H1 (cell line): ENCODE results near the gene RAB11A. TPM values are rescaled to one million over a fixed set of nuclear protein-coding genes. Genes with fewer than 3 reads are reported as not detected.

Source experiments
- CTCF ChIA-PET: fragments of 300-600 bp; sonication (Branson Sonifier 250); formaldehyde crosslinking; loops from one replicate; lab custom pipeline; 2021; ENCODE audit not compliant: partially characterized antibody; lab: Charles Lee
- POLR2A ChIA-PET: fragments of 300-600 bp; sonication (Branson Sonifier 250); formaldehyde crosslinking; loops from one replicate; lab custom pipeline; 2021; ENCODE audit warnings: inconsistent platforms; ENCODE audit not compliant: partially characterized antibody; lab: Charles Lee
- DNase-seq, 2 experiments: peaks; one replicate each; pipeline versions ENCODE4 v3.0.0 to v3.0.0-alpha.2; 2010 to 2022; ENCODE audit warnings: low spot score in 2 of 2, low read depth in 1 of 2, mixed read lengths in 1 of 2
- FAIRE-seq: peaks from 2 replicates; lab custom pipeline; 2011; peaks lifted over from hg19 to GRCh38; lab: Jason Lieb, UNC
- H2AFZ ChIP-seq: 2 replicates; pipeline ENCODE4 v1.8.1; 2012; ENCODE audit warnings: low read length, inconsistent platforms
- H2AK5ac ChIP-seq: 2 replicates; pipeline ENCODE4 v1.6.1; 2013; ENCODE audit warnings: low read depth, low read length
- H2BK120ac ChIP-seq: replicated peaks from 2 replicates; pipeline ENCODE3; 2013; ENCODE audit warnings: low read depth, low read length, inconsistent platforms
- H2BK12ac ChIP-seq: 2 replicates; pipeline ENCODE4 v1.6.1; 2013; ENCODE audit warnings: low read depth, low read length
- H2BK15ac ChIP-seq: 2 replicates; pipeline ENCODE4 v1.6.1; 2013; ENCODE audit warnings: low read length
- H2BK20ac ChIP-seq: 2 replicates; pipeline ENCODE4 v1.6.1; 2013; ENCODE audit warnings: low read length
- H2BK5ac ChIP-seq: 2 replicates; pipeline ENCODE4 v1.6.1; 2013; ENCODE audit warnings: low read depth, low read length
- H3K14ac ChIP-seq: 2 replicates; pipeline ENCODE4 v1.6.1; 2013; ENCODE audit warnings: inconsistent platforms; ENCODE audit not compliant: insufficient read length
- H3K18ac ChIP-seq: 2 replicates; pipeline ENCODE4 v1.6.1; 2013; ENCODE audit warnings: low read length; ENCODE audit errors: extremely low read depth
- H3K23ac ChIP-seq: 2 replicates; pipeline ENCODE4 v1.6.1; 2013; ENCODE audit warnings: inconsistent platforms; ENCODE audit not compliant: insufficient read length
- H3K23me2 ChIP-seq: 2 replicates; pipeline ENCODE4 v1.6.1; 2013; ENCODE audit warnings: low read depth, low read length
- H3K27ac ChIP-seq: 2 replicates; pipeline ENCODE4 v1.6.1; 2011; ENCODE audit warnings: low read depth, low read length, inconsistent platforms
- H3K27me3 ChIP-seq, 4 experiments: replicated peaks in 1 of 4; 1 replicate in 1 of 4; 2 replicates in 3 of 4; pipeline versions ENCODE4 v1.6.1 to v1.8.1; 2011 to 2013; ENCODE audit warnings: low read length in 3 of 4, mild to moderate bottlenecking in 3 of 4, inconsistent platforms in 2 of 4, mixed read lengths in 2 of 4, moderate library complexity in 1 of 4; ENCODE audit not compliant: control insufficient read depth in 3 of 4, insufficient read depth in 3 of 4; ENCODE audit errors: extremely low read depth in 1 of 4
- H3K36me3 ChIP-seq, 4 experiments: 2 replicates each; pipeline versions ENCODE4 v1.6.1 to v1.8.1; 2011 to 2013; ENCODE audit warnings: mild to moderate bottlenecking in 4 of 4, low read length in 3 of 4, moderate library complexity in 2 of 4, control low read depth in 1 of 4, inconsistent platforms in 1 of 4; ENCODE audit not compliant: insufficient read depth in 4 of 4, control insufficient read depth in 2 of 4
- H3K4ac ChIP-seq: replicated peaks from 2 replicates; pipeline ENCODE3; 2013; ENCODE audit warnings: low read length, low read depth, mixed read lengths, inconsistent platforms; ENCODE audit not compliant: insufficient read length
- H3K4me1 ChIP-seq, 4 experiments: replicated peaks in 1 of 4; 1 replicate in 1 of 4; 2 replicates in 3 of 4; pipeline versions ENCODE4 v1.6.1 to v1.8.1; 2011 to 2013; ENCODE audit warnings: low read length in 3 of 4, inconsistent platforms in 2 of 4, mixed read lengths in 1 of 4; ENCODE audit not compliant: insufficient read depth in 4 of 4, control insufficient read depth in 3 of 4
- H3K4me2 ChIP-seq, 2 experiments: 2 replicates each; pipeline versions ENCODE4 v1.6.1 to v1.8.1; 2011 to 2013; ENCODE audit warnings: low read depth in 2 of 2, low read length in 2 of 2, control low read depth in 1 of 2, inconsistent platforms in 1 of 2, mild to moderate bottlenecking in 1 of 2; ENCODE audit not compliant: insufficient read depth in 1 of 2
- H3K4me3 ChIP-seq, 4 experiments: fragments of 200-600, 300-600 bp in 1 of 4; sonication (generic), shearing (Covaris generic), sonication (Bioruptor Twin) in 1 of 4; 2 replicates each; pipeline versions ENCODE4 v1.5.1 to v1.8.1; 2011 to 2016; ENCODE audit warnings: low read length in 4 of 4, low read depth in 3 of 4, control low read depth in 2 of 4, inconsistent platforms in 2 of 4, mild to moderate bottlenecking in 2 of 4, mixed read lengths in 1 of 4, moderate library complexity in 1 of 4; ENCODE audit not compliant: insufficient read depth in 2 of 4; ENCODE audit errors: extremely low read depth in 1 of 4
- H3K56ac ChIP-seq: replicated peaks from 2 replicates; pipeline ENCODE3; 2013; ENCODE audit warnings: low read depth, mild to moderate bottlenecking, mixed read lengths, low read length, inconsistent platforms; ENCODE audit not compliant: insufficient read length
- H3K79me1 ChIP-seq: 2 replicates; pipeline ENCODE4 v1.6.1; 2013; ENCODE audit warnings: low read depth, low read length, control low read depth
- H3K79me2 ChIP-seq, 2 experiments: 2 replicates each; pipeline versions ENCODE4 v1.6.1 to v1.8.1; 2012 to 2013; ENCODE audit warnings: low read length in 2 of 2, mild to moderate bottlenecking in 2 of 2, inconsistent platforms in 1 of 2; ENCODE audit not compliant: insufficient read depth in 2 of 2, control insufficient read depth in 1 of 2
- H3K9ac ChIP-seq, 4 experiments: replicated peaks in 1 of 4; 1 replicate in 1 of 4; 2 replicates in 3 of 4; pipeline versions ENCODE4 v1.6.1 to v1.8.1; 2011 to 2013; ENCODE audit warnings: low read depth in 3 of 4, low read length in 3 of 4, control low read depth in 2 of 4, mild to moderate bottlenecking in 2 of 4, moderate library complexity in 2 of 4, inconsistent platforms in 1 of 4; ENCODE audit errors: extremely low read depth in 1 of 4
- H3K9me3 ChIP-seq, 2 experiments: 2 replicates each; pipeline versions ENCODE4 v1.6.1 to v1.8.1; 2012 to 2013; ENCODE audit warnings: mild to moderate bottlenecking in 2 of 2, moderate library complexity in 2 of 2, control low read depth in 1 of 2, inconsistent platforms in 1 of 2, low read depth in 1 of 2, low read length in 1 of 2, mixed read lengths in 1 of 2; ENCODE audit not compliant: insufficient read depth in 2 of 2
- H4K20me1 ChIP-seq, 2 experiments: replicated peaks in 1 of 2; 2 replicates each; pipeline versions ENCODE3 to v1.8.1; 2011 to 2013; ENCODE audit warnings: inconsistent platforms in 2 of 2, low read length in 2 of 2, mild to moderate bottlenecking in 1 of 2; ENCODE audit not compliant: insufficient read depth in 2 of 2, control insufficient read depth in 1 of 2
- H4K5ac ChIP-seq: 2 replicates; pipeline ENCODE4 v1.6.1; 2013; ENCODE audit warnings: low read length, low read depth, mixed read lengths, inconsistent platforms; ENCODE audit not compliant: insufficient read length
- H4K8ac ChIP-seq: 2 replicates; pipeline ENCODE4 v1.8.0; 2013; ENCODE audit warnings: mild to moderate bottlenecking, moderate library complexity, low read length, inconsistent platforms; ENCODE audit not compliant: insufficient read depth; ENCODE audit errors: extremely low read depth
- H4K91ac ChIP-seq: replicated peaks from 2 replicates; pipeline ENCODE3; 2013; ENCODE audit warnings: low read length, mixed read lengths, inconsistent platforms; ENCODE audit not compliant: insufficient read length
- BCL11A ChIP-seq, 2 experiments: IDR thresholded peaks; one replicate each; pipeline ENCODE4 v1.6.1; 2011; ENCODE audit warnings: low read depth in 2 of 2, low read length in 2 of 2, mild to moderate bottlenecking in 2 of 2
- CBX5 ChIP-seq: fragments of 300-800, 300-1000 bp; sonication (generic); IDR thresholded peaks from 2 replicates; pipeline ENCODE4 v1.7.1; 2016; ENCODE audit warnings: antibody characterized with exemption, low read length, low read depth
- MAFK ChIP-seq: IDR thresholded peaks from 2 replicates; pipeline ENCODE4 v1.6.1; 2012; ENCODE audit warnings: low read depth, mild to moderate bottlenecking, improper control_type of control experiment, low read length
- RFX5 ChIP-seq: IDR thresholded peaks from 2 replicates; pipeline ENCODE4 v1.6.1; 2011; ENCODE audit warnings: low read depth, low read length, improper control_type of control experiment, borderline replicate concordance
- polyA plus RNA-seq, 7 experiments: library from polyadenylated mRNA; depleted of rRNA in 3 of 7; stranded (reverse) in 5 of 7; unstranded in 2 of 7; fragments of >200 nt in 5 of 7; fragments of 200-250 nt in 2 of 7; gene quantifications; 1 replicate in 5 of 7; 2 replicates in 1 of 7; 4 replicates in 1 of 7; pipeline versions ENCODE4 v1.2.1 to v1.2.3, GENCODE V29; 2011 to 2013; ENCODE audit warnings: missing spikeins in 2 of 7, mixed read lengths in 2 of 7
- small RNA-seq: library from polyadenylated mRNA; stranded (forward); fragments of <200 nt; extraction: miRNeasy Mini kit (QIAGEN cat#:217004); gene quantifications from one replicate; pipeline ENCODE3, GENCODE V24; 2013; ENCODE audit not compliant: insufficient read depth
- total RNA-seq: library from RNA; stranded (reverse); fragmentation: NEBNext Ultra II Directional; extraction: Animal tissue kit (Norgen Biotek cat#: 25700); gene quantifications from 2 replicates; pipeline ENCODE4 v1.2.1, GENCODE V29; 2021

Gene RAB11A
- total and polyA plus RNA-seq, 2 of the 8 experiments (the other 6 are each of a cell fraction or from before 2014, with no cell fraction given): 211 to 254 TPM

GRCh38 chr15:65940618-65940909 is 71.3 kb downstream of the RAB11A start:
- no peaks in the 10 kb centered on the region for H3K27me3 ChIP-seq
- H3K4me2 ChIP-seq: no peak overlapping the region
- H3K79me1 ChIP-seq: no peaks in the 10 kb centered on the region
- no peak overlapping the region for H4K91ac ChIP-seq
- no peaks in the 10 kb centered on the region for H3K4me1 ChIP-seq
- no peak overlapping the region for H3K4ac ChIP-seq
- no peaks in the 10 kb centered on the region for H4K20me1 ChIP-seq
- no peak overlapping the region for H3K27ac ChIP-seq
- H3K56ac ChIP-seq: no peak overlapping the region
- no peak overlapping the region for H2AK5ac ChIP-seq
- CTCF ChIA-PET: interaction anchor here (0.5 kb wide), 1 partner anchor 93 kb away, joined by 5 read pairs; no protein-coding TSS in a partner anchor
- H4K8ac ChIP-seq: no peak overlapping the region
- FAIRE-seq: no peak
- H3K23ac ChIP-seq: no peak overlapping the region
- no peak overlapping the region for H3K18ac ChIP-seq
- no peak overlapping the region; a peak in 1 of 7 replicates for H3K9ac ChIP-seq
- H3K79me2 ChIP-seq: no peaks in the 10 kb centered on the region
- H3K4me3 ChIP-seq: no peak overlapping the region
- H2BK5ac ChIP-seq: no peak overlapping the region
- no peak overlapping the region for H2BK15ac ChIP-seq
- H2AFZ ChIP-seq: no peak overlapping the region
- H3K9me3 ChIP-seq: no peaks in the 10 kb centered on the region
- no peak overlapping the region for H4K5ac ChIP-seq
- no peaks in the 10 kb centered on the region for H3K23me2 ChIP-seq
- DNase-seq: no peak
- POLR2A ChIA-PET: interaction anchor here (0.7 kb wide), 1 partner anchor 359 kb away, joined by 3 read pairs; no protein-coding TSS in a partner anchor
- no peak overlapping the region for H2BK20ac ChIP-seq
- no peak overlapping the region for H3K14ac ChIP-seq
- no peak overlapping the region for H2BK120ac ChIP-seq
- TF ChIP-seq CBX5: no peak
- no peak for TF ChIP-seq BCL11A (IDR thresholded peaks at IDR 0.05; ENCODE audit: low read depth in 2 of 2, low read length in 2 of 2)
- TF ChIP-seq MAFK: no peak
- no peak for TF ChIP-seq RFX5
- TF ChIP-seq, all 59 proteins: peak for 0
- Histone ChIP-seq H3K36me3 (no peaks in the 10 kb centered on the region), H2BK12ac (no peak overlapping the region)

Small RNA genes lying within 50 kb of the gene (small RNA-seq; reads per million reads assigned to genes)
- not detected for gene RF00026

Other genes starting within 250 kb of the RAB11A start
- gene SLC24A1, start 247.6 kb upstream of the RAB11A start, total RNA-seq: 5.5 and 6.6 TPM in 2 replicates
- gene SLC24A1, start 247.6 kb upstream of the RAB11A start, polyA plus RNA-seq (2011; rRNA removed): 4.9 and 7.5 TPM in 2 replicates
- 4.7 and 6.1 TPM in 2 replicates for gene DENND4A, start 77.2 kb upstream of the RAB11A start, total RNA-seq
- gene DENND4A, start 77.2 kb upstream of the RAB11A start, polyA plus RNA-seq (2011; rRNA removed): 0.86 and 1.3 TPM in 2 replicates